GM18873 (cell line): Measurements from ENCODE around the gene KRT80.

Source experiments
- ATAC-seq: cut with Tn5 transposase; IDR thresholded peaks from one replicate; pipeline ENCODE4 v1.9.1; 2021; ENCODE audit warnings: mild to moderate bottlenecking, moderate library complexity, moderate number of reproducible peaks; ENCODE audit not compliant: unreplicated experiment, low FRiP score

Gene KRT80

DNA sequence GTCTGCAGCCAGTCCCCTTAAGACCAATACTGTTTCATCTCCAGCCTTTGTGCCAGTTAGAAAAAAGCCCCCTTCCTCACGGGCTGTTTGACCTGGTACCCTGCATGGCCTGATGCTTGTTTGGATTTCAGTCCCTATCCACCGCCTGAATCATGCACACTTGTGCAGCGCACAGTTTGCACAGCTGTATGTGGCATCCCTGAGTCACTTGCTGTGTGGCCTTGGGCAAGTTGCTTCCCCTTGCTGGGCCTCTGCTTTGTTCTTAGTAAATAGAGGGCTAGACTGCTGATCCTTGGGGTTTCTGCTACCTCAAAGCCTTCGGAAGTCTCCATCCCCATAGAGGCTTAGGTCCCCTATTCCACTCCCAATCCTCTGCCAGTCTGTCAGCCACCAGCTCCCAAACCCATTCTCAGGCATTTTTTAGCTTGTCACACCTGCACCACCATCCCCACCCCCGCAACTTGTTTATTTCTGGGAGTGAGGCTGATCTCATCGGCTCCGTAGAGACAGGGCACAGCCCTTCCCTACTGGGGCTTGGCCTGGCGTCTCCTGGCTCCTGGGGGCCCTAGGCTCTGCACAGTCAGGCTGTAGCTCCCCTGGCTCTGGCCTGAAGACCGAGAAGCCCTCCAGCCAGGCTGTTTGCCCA, 8.8 kb downstream of the KRT80 start:
- no peak for ATAC-seq

DNA sequence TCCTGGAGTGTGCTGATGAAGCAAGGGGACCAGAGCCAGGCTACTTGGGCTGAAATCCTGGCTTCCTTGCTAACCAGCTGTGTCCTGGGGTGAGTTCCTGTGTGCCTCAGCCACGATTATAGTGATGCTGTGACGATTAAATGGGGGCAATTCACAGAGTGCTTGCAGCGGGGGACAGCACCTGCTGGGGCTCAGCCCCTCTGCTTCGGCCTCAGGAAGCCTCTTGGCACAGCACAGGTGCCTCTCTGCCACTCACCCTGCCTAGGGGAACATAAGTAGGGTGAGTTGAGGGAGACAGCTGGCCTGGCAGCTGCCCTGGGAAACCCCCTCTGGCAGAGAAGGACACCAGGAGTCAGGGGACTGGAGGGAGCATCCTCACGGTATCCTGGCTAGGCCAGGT, 9.4 kb downstream of the KRT80 start:
- no peak for ATAC-seq

DNA sequence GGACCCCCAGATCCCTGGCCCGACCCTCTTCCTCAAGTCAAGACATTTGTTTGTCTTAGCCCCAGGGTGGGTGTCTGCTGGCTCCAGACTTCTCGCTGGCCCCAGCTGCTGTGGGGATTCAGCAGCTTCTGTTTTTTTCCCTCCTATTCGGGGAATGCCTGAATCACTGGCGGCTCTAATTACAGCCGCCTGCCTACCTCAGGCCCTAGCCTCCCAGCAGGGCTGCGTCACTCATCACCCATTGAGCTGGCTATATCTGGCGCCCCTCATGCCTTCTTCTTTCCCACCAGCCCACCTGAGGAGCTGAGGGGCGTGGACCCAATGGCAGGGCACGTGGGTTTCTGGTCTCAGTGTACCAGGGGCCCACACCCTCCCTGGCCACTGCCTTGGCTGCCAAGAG, 10.1 kb downstream of the KRT80 start:
- ATAC-seq = no peak

DNA sequence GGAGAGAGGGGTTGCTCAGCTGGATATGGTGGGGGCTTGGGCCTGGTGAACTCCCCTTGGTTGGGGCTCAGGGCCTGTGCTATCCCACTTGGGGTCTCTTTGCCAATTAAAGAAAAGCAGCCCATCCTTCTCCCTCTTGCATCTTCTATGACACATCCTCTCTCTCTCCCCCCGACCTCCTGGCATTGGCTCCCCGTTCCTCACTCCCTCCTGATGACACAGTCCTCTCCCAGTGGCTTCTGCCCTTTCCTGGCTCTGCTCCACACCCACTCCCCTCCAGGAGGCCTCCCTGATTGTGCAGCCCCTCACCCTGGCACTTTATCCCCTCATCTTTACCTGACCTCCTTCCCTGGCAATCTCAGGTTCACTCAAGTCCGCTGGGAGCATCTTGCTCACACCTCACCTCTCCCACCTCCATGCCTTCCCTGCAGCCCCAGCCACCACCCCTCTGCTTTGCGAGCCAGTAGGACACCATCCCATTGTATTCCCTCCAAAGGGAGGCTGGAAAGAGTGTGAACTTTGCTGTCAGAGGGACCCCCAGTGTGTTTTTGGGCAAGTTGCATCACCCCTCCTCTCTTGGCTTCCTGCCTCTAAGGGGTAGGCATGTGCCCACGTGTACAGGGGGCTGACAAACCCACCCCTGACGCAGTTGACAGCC, 10.7 kb downstream of the KRT80 start:
- ATAC-seq = no peak

DNA sequence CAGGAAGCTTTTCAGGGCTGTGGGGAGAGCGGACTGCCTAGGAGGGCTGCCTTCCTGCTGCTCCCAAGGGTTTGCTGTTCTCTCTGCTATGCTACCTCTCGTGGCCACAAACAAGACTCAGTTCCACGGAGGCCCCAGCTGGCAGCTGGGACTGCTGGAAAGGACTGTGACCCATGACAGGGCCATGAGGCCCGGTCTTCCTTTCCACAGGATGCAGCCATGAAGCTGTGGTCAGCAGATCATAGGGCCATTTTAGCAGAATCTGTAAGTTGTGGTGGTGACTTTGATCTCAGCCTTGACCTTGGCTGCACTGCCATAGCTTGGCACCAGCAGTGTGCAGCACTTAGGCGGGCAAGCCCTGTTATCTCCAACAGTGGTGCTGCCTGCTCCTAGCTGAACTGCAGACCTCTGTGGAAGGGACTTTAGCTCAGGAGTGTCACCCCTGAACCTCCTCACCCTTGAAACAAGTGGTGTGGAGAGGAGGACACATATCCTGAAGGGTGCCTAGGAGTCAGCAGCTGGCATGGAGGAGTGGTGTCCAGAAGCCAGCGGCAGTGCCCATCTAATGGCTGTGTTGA, 12.3 kb downstream of the KRT80 start:
- ATAC-seq = no peak

DNA sequence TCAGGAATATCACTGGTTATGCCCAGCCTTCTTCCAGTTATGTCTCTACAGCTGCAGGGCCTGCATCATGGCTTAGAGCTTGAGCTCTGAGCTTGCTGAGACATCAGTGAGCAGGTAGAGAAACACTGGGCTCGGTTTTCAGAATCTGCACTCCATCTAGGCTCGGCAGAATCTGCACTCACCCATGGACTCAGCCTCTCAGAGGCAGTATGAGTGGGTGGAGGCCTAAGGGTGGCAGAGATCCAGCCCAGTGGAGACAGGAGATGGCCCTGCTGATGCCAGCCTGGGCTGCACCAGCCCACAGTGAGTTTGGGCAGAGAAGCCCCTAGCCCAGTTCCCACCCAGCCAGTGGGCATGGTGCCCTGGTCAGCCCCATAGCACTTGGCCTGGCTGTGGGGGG, 12.8 kb downstream of the KRT80 start:
- ATAC-seq = no peak

DNA sequence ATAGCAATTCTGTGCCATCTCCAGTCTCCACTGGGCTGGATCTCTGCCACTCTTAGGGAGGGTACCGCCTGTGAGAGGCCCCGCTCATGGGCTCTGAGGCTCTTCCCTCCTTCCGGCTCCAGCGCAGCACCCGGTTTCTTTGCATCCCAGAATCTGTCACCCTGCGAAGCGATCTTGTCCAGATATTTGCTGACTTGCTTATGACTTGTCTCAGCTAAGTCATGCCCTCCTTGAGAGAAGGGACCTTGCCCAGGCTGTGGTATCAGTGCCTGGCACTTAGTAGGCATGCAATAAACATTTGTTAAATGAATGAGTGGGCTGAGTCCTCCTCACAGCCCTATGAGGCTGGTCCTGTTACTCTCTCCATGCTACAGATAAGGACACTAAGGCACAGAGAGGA, 13.4 kb downstream of the KRT80 start:
- ATAC-seq = no peak

DNA sequence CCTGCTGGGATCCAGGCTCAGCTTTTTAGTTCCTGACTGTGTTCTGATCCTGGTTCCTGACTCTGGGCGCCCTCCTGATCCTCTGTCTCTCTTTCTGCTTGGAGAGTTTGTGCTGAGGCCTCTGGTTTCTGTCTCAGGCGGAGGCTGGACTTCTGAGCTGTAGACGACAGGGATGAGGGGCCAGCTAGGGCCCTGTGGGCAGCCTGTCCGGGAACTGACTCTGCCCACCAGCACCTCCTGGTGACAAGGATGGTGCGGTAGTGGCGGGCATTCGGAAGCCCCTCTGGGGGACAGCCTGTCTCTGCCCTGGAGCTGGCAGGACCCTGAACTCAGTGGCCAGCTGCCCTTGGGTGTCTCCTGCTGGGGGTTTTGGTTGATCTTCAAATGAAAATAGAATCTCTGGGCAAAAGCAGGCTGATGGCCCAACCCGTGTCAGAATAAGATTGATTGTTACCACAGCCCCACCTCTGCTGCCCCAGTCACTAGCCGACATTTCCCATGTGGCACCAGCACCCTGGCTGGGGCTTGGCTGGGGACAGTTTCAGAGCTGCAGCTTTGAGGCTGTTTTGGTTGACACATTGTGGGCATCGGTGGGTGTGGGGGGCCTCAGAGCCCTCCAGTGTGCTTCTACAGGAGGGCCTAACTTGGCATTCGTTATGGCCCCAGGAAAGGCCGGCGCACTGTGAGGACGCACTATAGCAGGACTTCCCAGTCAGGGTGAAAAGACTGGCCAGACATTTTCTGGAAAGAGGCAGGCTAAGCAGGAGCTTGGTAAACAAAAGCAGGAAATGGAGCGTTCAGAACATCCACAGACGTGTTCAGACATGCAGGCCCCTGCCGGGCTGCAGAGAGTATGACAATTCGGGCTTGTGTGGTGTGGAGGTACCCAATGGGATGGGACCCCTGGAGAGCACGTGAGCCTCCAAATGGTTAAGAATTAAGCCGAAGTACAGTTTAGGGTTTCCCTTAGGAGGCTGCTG, 16.2 kb downstream of the KRT80 start:
- no peak for ATAC-seq

DNA sequence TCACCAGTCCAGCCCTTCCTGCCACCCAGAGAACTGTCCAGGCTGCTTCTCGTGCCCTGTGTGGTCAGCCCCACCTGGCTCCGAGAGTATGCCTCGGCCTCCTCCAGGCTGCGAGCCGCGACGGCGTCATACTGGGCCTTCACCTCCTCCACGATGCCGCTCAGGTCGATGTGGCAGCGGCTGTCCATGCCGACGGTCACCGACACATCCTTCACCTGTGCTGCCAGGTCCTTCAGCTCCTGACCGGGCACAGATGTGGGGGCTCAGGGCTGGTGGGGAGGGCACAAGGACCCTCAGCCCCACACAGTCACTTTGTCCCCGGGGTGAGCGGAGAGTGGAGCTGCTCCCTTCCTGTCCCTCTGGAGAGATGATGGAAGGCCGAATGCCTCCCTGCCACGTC, 18.3 kb downstream of the KRT80 start:
- ATAC-seq = no peak

DNA sequence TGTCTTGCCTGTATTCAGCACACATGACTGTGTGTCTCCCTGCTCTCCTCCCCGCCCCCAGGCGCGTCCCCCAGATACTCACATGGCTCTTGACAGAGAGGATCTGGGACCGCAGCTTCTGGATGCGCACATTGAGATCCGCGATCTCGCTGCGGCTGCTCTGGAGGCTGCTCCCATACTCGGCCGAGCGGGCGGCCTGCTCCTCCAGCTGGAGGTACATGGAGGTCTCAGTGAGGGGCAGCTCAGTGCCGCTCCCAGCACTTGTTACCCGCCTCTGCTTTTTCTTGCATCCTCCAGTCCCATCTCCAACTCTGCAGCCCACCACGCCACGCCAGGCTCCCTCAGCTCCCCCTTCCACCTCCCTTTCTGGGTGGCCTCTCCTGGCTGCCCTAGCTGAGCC, 18.9 kb downstream of the KRT80 start:
- ATAC-seq = no peak

DNA sequence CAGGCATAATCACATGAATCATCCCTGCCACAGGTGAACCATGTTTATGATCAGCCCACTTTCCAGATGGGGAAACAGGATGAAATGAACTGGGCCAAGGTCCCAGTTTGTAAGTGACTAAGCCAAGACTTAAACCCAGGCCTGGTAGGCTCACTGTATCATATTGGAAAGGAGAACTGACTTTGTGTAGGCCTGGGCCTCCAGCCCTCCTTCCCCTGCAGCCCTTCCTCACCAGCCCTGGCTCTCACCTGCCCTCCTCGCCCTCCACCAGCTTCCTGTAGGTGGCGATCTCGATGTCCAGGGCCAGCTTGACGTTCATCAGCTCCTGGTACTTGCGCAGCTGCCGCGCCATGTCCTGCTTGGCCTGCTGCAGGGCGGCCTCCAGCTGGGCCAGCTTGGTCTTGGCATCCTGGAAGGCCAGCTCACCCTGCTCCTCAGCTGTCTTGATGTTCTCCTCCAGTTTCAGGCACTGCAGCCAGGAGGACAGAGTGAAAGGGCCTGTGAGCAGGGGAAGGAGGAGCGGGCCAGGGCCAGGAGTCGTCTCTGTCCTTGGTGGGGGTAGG, 19.8 kb downstream of the KRT80 start:
- ATAC-seq = no peak

DNA sequence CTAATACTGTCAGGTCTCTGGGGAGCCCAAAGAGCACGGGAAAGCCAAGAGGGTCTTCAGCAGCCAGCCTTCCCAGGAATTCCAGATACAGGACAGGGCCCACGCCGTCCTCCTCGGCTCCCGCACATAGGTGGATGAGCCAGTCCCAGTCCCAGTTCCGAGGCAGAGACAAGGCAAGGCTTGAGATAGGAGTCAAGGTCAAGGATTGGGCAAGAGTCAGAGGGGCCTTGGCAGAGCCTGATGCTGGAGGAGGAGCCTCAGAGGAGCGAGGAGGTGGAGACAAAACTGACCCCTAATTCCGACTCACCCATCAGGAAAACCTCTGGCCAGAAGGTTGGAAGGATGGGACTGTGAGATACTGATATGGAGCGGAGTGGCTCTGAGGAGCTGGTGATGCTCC, 21.0 kb downstream of the KRT80 start:
- no peak for ATAC-seq

DNA sequence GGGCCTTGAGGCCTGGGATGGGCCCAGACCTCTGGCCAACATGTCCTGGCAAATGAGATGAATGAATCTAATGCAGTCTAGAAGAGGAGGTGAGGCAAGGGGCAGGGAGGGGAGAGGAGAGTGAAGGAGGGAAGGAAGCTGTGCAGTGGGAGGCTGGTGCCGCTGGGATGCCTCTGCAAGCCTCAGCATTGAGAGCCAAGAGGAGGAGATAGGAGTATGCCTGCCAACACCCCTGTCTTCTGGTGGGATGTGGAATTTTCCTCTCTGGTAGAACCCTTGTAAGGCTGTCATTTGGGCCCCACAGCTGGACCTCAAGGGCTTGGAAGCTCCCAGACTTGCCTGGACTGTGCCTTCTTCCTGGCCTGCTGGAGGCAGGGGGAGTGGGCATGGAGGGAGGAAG, 21.9 kb downstream of the KRT80 start:
- no peak for ATAC-seq

DNA sequence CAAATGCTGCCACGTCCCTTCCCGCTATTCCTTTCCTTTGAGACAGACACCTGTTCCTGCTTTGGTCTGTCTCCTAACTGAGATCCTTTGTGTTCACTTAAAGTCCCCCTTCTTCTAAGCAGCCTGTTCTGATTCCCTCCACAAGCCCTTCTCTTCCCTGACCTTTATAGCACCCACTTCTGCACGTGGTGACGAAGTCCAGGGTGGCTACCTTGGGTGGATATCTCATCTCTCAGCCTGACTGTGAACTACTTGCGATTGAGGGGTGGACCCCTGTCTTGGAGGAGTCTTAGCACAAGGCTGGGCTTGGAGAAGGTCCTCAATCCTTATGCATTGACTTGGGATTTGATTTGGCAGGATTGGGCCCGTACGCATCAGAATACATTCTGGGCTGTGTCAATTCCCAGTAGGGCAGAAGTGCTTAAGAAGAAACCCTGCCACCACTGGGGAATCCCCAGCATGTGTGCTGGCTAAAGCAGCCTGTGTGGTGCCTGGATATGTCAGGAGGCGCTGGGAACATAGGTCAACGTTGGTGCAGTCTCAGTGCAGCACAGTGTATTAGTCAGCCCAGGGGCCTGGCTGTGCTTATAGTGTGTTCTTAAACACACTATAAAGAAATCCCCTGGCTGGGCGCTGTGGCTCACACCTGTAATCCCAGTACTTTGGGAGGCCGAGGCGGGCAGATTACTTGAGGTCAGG, 23.6 kb downstream of the KRT80 start:
- no peak for ATAC-seq

DNA sequence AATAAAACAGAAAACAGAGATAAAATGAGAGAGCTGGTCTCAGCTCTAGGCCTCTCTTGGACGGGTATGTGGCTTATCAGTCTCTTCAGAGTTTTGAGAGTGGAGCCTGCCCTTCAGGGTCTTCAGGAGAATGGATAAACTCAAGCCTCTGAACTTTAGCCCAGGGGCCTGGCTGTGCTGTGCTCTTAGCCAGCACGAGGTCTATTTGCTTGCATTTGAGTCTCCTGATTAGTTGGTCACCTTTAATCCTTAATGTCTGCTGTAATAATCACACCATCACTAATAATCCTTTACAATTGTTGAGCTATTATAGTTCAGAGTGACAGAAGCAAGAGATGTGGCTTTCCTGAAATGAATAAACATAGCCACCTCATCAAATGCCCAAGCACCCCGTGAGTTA, 24.3 kb downstream of the KRT80 start:
- ATAC-seq = no peak

DNA sequence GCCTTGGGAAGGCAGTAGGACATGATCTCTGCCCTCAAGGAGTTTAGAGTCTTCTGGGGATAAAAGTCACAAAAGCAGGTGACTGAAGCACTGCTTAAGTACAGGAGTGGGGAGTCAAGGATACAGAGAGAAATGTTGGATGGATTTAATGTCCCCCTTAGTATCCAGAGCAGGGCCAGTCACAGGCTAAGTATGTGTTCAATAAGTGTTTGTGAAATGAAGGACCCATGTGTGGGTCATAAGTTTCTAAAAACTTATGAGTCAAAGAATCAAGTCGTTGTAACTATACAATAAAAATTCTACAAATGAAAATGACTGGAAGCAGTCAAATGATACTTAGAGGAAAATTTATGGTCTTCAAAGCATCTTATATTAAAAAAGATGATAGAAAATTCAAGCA, 25.1 kb downstream of the KRT80 start:
- no peak for ATAC-seq

DNA sequence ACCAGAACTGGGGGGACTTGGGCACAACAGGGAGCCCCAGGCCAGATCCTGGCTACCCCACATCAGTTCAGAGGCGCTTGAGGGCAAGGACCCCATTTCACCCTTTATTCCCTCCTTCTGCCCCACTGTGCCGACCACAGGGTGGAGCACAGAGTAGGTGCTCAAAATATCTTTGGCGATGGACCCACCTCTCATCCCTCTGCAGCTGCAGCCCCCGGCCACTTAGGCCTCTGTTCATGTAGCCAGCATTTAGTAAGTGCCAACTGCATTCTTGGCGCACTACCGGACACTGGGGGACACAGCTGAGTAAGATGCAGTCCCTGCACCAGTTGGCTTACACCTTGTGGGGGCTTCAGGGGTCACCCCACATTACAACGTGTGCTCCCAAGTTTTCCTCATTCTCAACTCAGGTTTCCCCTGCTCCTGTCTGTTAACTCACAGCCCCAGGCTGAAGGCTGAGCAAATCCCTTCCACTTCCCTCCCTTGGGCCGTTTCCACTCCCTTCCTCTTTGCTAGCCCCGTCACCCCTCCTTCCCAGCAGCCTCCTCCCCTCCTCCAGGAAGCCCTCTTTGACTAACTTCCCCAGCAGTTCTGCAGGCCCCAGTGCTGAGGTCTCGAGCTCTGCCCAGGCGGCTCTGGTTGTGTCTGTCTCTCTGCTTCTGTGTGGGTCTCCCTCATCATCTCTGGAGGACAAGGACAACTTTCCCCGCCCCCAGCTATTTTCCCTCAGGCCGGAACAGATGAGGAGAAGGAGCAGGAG, 26.5 kb downstream of the KRT80 start:
- no peak for ATAC-seq

DNA sequence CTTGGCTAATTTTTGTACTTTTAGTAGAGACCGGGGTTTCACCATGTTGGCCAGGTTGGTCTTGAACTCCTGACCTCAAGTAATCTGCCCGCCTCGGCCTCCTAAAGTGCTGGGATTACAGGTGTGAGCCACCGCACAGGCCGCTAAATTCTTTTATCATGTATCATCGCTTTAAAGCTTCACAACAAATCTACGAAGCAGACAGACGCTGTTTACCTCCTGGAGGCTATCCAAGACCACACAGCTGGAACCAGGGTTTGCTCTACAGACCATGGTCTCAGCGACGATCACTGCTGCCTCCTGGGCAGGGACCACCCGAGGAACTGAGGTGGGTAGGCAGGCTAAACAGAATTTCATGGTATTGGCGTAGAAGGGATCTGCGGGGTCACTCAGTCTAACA, 27.2 kb downstream of the KRT80 start:
- no peak for ATAC-seq

DNA sequence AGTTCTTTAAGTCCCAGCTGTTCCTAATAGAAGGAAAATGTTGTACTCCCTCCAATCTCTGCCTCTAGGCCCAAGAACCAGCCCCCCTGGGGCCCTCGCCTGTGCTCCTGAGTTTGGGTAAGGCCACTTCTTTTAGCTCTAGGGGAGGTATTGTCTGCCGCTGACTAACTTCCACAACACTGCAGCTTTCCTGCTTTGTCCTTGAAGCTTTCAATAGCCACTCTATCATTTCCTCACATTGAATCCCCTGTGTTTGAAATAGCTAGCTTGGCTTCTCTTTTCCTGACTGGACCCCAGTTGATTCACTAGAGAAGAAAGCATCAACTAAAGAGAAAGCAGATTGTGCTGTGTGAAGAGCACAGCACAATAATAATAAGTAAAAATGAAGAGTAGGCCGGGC, 28.8 kb downstream of the KRT80 start:
- no peak for ATAC-seq
